ENCODE measurements around the gene COX20.

Gene COX20

DNA sequence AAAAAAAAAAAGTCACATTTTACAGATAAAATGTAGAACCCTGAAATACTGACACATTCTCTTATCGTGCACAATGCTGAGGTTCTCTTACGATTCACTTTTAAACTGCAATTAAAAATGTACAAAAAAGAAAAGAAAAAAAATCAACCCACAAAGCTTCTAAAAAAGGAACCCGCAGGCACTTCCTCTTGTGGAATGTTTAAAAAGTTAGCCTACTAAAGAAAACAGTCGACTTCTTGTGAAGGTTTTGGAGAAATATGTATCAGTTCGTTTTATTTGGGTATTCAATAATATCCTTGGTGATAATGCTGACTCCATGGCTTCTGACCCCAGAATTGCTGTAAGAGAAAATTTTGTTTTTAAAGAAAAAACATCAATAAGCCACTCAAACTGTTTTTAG is 18.7 kb downstream of the COX20 start:
- DNase-seq, result no peak

DNA sequence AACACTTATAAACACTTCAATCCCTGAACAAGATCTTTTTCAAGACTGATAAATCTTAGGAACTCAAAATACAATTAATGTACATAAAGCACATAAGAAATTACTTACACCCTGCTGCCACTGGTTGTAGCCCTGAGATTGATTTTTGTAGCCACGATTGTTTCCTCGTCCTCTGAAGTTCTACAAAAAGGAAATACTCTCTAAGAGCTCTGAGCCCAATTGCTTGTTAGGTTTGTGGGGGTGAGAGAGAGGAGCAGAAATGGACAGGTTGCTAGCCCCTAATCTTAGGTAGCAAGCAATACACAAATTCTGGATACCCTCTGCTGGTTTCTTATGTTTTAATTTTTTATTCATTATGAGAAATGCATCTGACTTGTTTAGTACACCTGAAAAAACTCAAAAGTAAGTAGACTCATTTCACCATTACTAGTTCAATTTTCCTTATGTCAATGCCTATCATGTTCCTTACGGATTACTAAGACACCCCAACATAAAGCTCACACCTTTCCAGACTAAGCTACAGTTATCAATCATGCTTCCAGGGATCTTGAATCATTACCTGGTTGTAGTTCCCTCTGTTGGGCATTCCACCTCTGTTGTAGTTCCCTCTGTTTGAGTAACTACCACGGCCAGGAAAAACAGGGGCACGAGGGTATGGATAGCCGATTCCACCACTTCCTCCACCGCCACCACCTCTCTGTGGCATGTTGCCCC is 19.6 kb downstream of the COX20 start:
- no peak for DNase-seq

DNA sequence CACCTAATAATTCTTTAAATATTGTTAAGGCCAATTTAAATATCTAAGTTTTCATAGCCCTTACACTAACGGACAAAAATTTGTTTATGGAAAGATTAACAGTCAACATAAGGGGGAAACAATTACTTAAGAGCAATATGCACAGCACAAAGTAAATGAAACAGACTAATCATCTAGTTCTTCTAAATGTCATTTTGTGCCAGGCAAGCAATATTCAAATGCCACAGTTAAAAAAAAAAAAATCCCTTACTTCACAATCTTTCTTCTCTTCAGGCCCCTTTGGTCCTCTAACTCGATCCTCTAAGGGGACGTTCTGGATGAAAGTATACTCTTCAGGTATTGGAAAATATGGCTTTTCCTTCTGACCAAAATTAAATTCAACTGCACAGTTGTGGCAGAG is 22.3 kb downstream of the COX20 start:
- DNase-seq, result no peak

DNA sequence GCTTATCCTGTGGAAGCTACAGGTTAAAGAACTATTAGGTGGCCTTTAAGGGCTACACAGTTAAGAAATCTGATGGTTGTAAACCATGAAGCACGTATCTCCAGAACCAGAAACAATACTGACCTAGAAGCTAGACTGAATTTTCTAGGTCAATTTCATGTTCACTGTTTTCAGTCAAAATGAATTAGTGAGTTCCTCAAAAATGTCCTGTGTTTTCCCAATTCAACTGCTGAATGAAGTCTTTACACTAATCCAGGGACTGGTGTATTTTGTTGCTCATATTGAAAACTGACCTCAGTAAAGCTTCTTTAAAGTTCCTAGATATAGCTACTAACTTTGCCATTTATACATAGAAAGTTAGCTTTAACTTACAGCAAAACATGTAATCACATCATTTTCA is 22.9 kb downstream of the COX20 start:
- DNase-seq, result no peak

DNA sequence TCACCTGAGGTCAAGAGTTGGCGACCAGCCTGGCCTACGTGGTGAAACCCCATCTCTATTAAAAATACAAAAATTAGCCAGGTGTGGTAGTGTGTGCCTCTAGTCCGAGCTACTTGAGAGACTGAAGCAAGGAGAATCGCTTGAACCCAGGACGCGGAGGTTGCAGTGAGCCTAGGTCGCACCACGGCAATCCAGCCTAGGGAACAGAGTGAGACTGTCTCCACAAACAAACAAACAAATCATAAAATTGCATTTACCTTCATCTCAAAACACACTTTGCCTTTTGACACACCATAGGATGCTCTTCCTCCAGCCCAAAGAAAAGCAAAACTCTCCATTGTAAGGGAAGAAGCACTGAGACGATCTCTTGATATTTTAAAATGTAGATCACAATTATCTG is 24.6 kb downstream of the COX20 start:
- no peak for DNase-seq

DNA sequence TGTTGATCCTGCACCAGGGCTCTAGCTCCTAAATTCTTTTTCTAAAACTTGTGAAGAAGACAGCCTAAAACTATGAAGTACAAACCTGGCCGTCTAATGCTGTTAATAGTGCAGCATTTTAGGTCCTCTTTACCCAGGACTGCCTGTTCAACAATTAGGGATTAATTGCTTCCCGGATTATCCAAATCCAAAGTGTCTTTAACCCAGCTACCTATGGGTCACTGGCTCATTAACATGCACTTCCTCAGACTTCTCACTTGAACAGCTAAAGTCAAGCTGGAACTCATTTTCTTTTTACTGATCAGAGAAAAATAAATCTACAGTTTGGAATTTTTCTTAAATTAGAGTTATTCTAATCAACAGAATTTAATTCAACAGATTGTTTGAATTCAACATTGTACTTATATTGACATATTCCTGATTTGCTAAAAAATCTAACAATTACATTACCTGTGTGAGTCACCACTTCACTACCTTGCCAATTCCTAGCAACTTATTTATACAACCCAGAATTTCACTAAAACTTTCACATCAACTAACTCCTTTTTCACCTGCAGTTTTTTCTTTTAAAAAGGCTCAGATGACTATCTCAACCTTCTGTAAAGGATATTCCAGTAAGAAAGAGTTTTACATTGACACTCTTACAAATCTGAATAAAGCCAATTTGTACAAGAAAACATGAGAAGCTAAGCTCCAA is 25.6 kb downstream of the COX20 start:
- DNase-seq, result no peak

DNA sequence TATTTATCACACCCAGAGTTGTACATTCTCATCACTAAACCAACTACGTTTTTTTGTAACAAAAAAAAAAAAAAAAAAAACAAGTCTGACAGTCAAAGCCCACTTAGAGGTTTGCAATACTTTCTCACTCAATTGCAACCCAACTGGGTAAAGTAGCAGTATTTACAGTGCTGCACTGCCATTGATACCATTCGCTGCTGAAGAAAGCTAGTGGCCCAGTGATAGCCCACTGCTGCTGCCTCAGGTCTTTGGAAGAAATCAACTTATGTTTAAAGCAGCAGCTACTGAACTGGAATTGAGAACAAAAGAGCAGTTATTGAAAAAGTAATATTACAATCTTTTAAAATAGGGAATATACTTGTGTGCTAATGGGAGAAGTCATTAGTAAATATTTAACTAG is 26.2 kb downstream of the COX20 start:
- DNase-seq, result no peak

DNA sequence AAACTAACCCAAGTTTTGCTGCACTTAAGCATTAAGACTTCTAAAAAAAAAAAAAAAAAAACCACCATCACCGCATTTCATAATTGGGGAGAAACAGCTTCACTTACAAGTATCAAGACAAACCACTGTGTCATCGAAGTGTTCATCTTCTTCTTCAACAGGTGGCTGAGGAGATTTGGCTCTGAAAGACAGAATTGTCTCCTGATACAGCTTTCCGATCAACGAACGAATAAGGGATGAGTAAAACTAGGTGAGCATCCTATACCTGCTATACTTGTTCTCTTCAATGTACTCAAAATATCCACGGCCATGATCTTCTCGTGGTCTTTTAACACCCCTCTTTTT is 26.9 kb downstream of the COX20 start:
- no peak for DNase-seq

DNA sequence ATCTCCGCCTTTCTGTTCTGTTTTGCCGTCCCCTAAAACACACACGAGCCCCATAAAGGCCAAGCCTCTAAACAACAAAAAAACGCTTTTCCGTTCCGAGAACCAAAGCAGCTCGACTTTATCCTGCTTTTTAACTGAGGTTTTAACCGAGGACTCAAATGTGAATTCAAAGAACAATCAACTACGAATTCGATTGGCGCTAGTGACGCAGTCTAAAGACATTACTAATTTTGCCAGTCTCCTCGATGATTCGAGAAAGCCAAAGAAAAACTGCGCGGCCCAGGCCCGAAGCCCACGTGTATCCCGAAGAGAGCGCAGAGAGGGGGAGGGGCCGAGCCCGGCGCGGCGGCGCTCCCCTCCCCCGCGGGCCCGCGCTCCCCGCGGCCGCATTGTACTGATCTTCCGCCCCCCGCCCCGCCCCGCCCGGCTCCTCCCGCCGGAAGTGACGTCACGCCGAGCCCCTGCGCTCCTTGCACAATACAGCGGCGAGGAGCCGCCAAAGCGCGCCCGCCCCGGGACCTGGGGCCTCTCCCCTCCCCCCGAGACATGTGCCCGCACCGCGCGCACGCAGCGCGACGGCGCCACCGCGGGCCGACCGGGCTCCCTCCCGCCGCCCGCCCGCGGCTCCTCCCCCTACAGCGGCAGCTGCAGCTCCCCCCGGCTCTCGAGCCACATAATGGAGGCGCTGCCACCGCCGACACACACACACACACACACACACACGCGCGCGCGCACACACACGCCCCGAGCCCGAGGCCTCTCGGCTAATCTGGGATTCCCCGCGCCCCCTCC is 27.4 kb downstream of the COX20 start:
- DNase-seq, result peak; percentile 48

DNA sequence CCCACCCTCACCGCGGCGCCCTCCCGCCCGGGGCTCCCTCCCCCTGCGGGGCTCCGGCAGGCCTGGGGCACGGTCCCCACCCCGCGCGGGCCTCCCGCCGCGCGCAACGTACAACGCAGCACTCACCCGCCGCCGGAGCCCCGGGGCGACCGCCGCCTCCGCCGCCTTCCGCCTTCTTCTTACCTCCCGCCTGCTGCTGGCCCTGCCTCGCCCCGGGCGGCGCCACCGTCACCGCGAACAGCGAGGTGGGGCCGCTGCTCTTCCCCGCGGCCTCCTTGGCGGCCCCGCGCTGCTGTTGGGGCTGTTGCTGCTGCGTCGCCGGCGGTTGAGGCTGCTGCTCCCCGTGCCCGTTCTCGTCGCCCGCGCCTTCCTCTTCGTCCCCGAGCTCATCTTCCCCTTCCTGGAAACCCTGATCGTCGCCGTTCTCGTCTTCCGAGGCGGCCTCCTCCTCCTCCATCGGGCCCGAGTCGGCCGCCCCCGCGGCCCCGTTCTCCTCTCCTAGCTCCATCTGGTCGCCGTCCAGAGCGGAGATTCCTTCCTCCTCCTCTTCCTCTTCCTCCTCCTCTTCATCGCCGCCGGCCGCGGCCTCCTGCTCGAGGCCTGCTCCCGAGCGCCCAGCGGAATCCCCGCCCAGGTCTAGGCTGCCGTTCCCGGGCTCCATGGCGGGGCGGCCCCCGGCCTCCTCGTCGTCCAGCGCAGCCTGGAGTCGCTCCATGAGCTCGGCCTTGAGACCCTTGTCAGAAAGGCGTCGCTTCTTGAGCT is 28.2 kb downstream of the COX20 start:
- DNase-seq, result no peak

DNA sequence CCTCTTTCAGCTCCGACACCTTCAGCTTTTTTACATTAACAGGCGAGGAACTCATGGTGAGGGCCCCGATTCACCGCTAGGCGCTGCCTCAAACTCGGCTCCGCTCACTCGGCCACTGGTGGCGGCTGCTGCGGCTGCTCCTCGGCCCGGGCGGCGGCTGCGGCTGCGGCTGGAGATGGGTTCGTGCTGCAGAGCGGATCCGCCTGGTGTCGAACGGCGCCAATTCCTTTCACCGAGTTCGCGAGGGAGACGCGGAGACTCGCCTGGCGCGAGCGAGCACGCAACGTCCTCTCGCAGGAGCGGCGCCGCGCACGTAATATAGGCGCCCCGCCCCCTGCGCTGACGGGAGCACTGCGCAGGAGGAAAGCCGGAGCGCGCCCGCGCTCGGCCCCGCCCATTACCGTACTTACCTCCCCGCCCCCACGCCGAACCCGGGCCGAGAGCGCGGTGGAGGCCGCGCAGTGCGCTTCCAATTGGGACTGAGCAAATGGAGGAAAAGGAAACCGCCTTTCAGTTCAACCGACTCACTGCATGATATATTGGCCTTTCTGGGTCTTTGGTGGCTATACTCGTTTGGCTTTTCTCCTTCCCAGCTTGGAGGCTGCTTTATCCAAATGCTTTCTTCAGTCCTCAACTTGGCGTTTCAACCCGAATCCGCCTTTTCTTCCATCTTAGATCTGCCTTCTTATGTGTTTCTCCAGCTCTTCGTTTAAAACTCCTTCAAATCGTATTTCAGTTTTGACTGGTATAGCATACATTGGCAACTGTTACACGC is 29.0 kb downstream of the COX20 start, which contains the start of gene HNRNPU:
TSS of gene HNRNPU (minus strand) at position 291 of the 775 bp plus-strand sequence. CDS start at position 55, 236 bp downstream.
- DNase-seq, result peak; percentile 96

DNA sequence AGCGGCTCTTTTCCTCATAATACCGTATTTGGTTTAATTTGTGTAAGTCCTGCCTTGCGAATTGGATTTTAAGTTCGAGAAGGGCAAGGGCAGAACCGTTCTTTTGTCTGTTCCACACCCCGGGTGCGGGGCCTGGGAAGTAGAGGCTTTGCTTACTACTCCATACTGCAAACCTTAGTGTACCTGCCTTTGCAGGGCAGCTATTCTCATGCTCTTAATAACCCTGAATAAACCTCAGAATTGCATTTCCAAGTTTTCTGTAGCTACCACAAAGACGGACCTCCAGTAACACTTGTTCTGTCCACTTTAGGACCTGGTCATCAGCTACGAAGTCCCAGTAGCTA is 29.5 kb downstream of the COX20 start:
- no peak for DNase-seq

DNA sequence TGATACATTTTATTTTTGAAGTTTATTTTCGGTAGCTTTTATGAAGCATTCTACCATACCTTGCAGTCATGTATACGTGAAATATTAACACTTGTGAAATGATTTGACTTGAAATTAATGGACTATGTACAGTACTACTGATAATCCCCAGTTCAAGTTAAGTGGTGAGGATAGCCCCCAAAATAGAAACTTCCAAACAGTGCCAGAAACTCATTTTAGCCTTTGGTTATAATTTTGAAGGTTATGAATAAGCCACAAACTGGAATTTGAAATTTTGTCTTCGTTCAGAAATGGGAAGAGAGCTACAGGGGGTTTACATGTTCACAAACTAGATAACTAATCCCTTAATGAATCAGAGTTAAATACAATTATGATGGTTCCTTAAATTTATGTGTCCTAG is 30.4 kb downstream of the COX20 start:
- DNase-seq, result no peak

DNA sequence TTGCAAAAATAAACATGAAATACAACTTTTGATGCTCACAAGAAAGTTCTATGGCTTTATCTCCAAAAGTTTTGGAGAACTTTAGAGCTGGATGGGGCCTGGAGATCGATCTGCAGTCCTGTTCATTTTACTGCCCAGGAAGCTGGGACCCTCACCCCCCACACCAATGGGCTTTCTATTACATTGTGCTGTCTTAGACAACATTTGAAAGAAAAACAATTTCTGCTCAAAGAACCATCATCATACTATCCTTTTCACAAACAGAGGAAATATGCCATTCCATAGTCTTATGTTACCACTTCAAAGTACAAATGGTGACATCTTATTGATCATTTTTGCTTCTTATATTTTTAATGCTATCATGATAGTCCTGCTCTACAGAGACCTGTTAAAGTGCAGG is 30.9 kb downstream of the COX20 start:
- no peak for DNase-seq

DNA sequence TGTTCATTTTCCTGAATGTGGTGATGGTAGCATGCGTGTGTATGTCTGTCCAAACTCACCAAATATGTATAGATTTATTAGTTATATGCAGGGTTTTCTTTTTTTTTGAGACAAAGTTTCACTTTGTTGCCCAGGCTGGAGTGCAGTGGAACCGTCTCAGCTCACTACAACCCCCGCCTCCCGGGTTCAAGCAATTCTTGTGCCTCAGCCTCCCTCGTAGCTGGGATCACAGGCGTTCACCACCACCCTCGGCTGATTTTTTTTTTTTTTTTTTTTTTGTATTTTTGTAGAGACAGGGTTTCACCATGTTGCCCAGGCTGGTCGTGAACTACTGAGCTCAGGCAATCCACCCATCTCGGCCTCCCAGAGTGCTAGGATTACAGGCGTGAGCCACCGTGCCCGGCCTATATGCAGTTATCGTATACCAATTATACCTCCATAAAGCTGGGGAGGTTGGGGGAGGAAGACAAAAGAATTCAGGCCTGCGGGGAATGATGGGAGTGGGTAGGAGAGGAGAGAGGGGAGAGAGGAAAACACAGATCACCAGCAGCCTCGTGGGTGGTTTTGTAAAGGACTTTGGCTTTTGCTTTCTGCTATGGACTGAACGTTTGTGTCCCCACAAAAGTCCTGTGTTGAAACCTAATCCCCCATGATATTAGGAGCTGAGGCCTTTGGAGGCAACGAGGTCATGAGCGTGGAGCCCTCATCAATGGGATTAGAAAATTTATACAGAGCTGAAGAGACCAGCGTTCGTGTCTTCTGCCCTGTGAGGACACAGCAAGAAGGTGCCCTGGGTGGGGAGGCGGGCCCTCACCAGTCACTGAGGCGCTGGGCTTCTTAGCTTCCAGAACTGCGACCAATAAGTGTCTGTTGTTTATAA is 33.3 kb downstream of the COX20 start:
- DNase-seq, result no peak

DNA sequence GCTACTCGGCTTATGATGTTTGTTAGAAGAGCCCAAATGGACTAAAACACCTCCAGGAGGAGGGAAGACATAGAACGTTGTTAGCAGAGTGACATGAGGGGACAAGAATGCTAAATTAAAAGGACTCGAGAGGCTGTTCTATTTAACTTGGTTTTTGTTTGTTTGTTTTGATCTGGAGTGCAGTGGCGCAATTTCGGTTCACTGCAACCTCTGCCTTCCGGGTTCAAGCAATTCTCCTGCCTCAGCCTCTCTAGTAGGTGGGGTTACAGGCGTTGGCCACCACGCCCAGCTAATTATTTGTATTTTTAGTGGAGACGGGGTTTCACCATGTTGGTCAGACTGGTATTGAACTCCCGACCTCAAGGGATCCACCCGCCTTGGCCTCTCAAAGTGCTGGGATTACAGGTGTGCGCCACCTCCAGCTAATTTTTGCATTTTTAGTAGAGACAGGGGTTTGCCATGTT is 33.9 kb downstream of the COX20 start:
- no peak for DNase-seq

DNA sequence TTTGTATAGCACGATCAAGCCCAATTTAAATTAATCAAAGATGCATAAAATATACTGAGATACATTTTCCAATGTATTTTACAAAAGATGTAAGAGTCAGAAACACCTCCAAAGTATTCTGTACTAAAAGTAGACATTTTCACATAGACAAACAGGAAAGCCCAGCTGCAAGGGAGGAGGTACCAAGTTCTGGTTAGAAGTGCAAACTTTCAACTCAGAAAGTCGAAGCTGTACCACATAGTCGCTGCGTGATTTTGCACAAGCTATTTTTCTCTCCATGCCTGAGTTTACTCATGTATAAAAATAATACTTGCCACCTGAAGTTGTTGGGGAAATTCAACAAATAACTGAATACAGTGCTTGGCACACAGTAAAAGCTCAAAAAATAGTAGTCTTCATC is 34.5 kb downstream of the COX20 start:
- DNase-seq, result no peak

DNA sequence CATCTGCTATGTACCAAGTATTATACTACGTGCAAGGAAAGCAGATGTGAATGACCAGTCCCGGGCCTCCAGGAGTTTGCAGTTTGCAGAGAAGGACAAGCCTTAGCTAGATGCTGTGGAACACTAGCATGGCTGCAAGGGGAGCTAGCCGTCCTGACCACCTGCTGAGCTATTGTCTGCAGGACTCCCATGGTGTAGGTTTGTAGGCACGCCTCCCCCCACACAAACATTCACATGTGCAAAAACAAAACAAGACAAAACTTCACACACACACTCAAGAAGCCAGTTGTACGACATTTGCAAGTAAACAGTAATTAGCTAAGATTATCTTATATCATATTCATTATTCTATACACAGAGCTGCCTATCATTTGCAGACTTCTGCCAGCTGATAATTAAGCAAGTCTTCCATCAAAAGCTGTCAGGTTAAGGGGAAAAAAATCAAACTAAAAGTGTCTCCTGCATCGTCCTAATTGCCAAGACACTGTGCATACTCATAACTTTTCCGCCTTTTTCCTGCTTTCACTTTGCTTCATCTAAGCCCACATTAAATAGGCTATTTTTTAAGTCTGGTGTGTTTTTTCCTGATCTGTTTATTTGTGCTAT is 39.6 kb downstream of the COX20 start:
- no peak for DNase-seq

DNA sequence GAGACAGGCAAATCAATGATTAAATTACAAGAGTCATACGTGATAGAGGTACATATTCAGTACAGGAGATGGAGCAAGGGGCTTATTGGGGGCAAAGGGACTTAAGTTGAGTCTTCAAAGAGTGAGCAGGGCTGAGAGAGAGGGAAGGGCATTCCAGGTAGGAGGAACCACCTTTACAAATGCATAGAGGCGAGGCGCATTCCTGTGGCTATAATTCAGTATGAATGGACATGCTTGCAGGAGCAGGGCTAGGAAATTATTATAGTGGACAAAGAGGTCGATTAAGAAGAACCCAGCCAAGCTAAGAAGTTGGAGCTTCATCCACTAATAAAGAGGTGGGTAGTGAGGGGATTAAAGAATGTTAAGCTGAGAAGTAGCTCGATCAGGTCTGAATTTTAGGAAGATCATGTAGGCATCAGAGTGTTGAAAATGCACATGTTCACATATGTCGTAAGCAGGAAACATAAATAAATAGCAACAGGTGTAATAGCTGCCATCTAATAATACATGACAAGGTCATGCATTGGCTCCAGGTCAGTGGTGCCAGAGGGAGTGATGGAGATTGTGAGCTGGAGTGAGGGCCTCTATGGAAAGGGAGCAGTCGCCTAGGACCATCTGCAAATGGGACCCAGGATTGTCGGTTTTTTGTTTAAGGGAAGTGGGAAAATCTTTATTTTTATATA is 40.9 kb downstream of the COX20 start:
- DNase-seq, result no peak

DNA sequence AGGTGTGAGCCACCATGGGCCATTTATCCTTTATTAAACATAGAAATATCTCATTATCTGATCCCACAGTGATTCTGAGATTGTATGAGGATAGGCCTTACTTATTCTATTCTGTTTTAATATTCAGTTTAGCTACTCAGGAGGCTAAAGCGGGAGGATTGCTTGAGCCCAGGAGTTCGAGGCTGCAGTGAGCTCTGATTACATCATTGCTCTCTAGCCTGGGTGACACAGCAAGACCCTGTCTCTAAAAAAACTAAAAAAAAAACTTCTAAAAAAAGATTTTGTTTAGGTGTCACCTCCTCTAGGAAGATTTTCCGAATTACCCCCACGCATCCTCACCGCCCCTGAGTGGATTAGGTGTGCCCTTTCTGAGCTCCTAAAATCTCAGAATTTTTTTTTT is 43.2 kb downstream of the COX20 start:
- DNase-seq, result no peak

Data from amniotic stem cell (primary cell).